Heart right ventricle (tissue), 16 donors: ENCODE results near the gene MEG3. TPM values are rescaled to one million over a fixed set of nuclear protein-coding genes. Genes with fewer than 3 reads are reported as not detected.

ENCODE experiments used
- ATAC-seq, 8 donors: fragments of 200-7000 bp; cut with Tn5 transposase; one replicate each; pipeline ENCODE4 v1.9.1; 2020; ENCODE audit warnings: mild to moderate bottlenecking in 8 of 8, moderate library complexity in 8 of 8, moderate number of reproducible peaks in 1 of 8
- DNase-seq, 2 donors: peaks; one replicate each; pipeline ENCODE4 v3.0.0-alpha.2; 2020
- H3K27ac ChIP-seq, 10 donors: fragments of 200-600 bp; sonication (generic) in 2 of 10; one replicate each; pipeline versions ENCODE4 v1.5.0 to v1.8.0; 2020 to 2022; ENCODE audit warnings: mild to moderate bottlenecking in 3 of 10
- H3K27me3 ChIP-seq, 7 donors: fragments of 200-600 bp; one replicate each; pipeline ENCODE4 v1.8.0; 2021 to 2022; ENCODE audit warnings: mild to moderate bottlenecking in 2 of 7
- H3K36me3 ChIP-seq, 9 donors: fragments of 200-600 bp; sonication (generic) in 1 of 9; one replicate each; pipeline versions ENCODE4 v1.5.0 to v1.8.0; 2020 to 2022; ENCODE audit warnings: mild to moderate bottlenecking in 2 of 9
- H3K4me1 ChIP-seq, 9 donors: fragments of 200-600 bp; sonication (generic) in 1 of 9; one replicate each; pipeline versions ENCODE4 v1.5.0 to v1.8.0; 2020 to 2022; ENCODE audit warnings: mild to moderate bottlenecking in 4 of 9
- H3K4me3 ChIP-seq, 10 donors: fragments of 200-600 bp; sonication (generic) in 2 of 10; one replicate each; pipeline versions ENCODE4 v1.5.0 to v1.8.0; 2020 to 2022; ENCODE audit warnings: mild to moderate bottlenecking in 7 of 10, moderate library complexity in 2 of 10
- H3K9me3 ChIP-seq, 11 donors: fragments of 200-600 bp in 10 of 11; sonication (generic) in 2 of 11; one replicate each; pipeline versions ENCODE4 v1.5.0 to v1.8.0; 2013 to 2022; ENCODE audit warnings: mild to moderate bottlenecking in 2 of 11, control low read depth in 1 of 11, moderate library complexity in 1 of 11
- CTCF ChIP-seq, 9 donors: fragments of 200-600 bp; sonication (generic) in 2 of 9; IDR thresholded peaks; one replicate each; pipeline versions ENCODE4 v1.5.0 to v1.8.0; 2021 to 2022; ENCODE audit warnings: antibody characterized with exemption in 9 of 9, mild to moderate bottlenecking in 5 of 9, moderate library complexity in 1 of 9
- WGBS, 2 donors: extraction: QIAGEN DNeasy Blood & Tissue Kit; methylation state at CpG; one replicate each; pipeline ENCODE4 v1.1.7; 2013; ENCODE audit warnings: inconsistent platforms in 1 of 2; 5-methylcytosine and 5-hydroxymethylcytosine counted together
- intact Hi-C, 10 donors: fragments of 100-400 bp; cut with DNase I; formaldehyde crosslinking; loops; one replicate each; pipeline versions ENCODE4 v1.11.1 to v1.14.2; 2022
- microRNA-seq, 2 donors: library from miRNA; unstranded; fragments of <30 nt; microRNA quantifications; one replicate each; pipeline ENCODE4 v1.2.0, GENCODE V29; 2021
- polyA plus RNA-seq, 2 donors: library from polyadenylated mRNA; stranded (reverse); fragments of 200-250 nt; gene quantifications; one replicate each; pipeline ENCODE4 v1.2.3, GENCODE V29; 2013
- total RNA-seq, 10 donors: library from RNA; stranded (reverse); fragmentation: NEBNext Ultra II Directional in 3 of 10; extraction: Animal tissue kit (Norgen Biotek cat#: 25700) in 3 of 10; gene quantifications; one replicate each; pipeline versions ENCODE4 v1.2.1 to v1.2.4, GENCODE V29; 2021 to 2023
- donor health status: Arrhythmogenic right ventricular cardiomyopathy.
- donor health status: ischemic (EF 13 %, LVEDD 7.1; RV severe dilation, severe dysfunction).
- donor health status: healthy with polysubstance abuse.
- donor health status: DM: no; HTN: yes; CAD: no.
- donor health status: DM: no; HTN: no; CAD: no.
- donor health status: ischemic (EF 25% LVEDD 6.9; RV normal size, moderate dysfunction).
- donor health status: ischemic (EF 25% LVEDD 5.7; RV mildly dilated, moderate dysfunction).
- donor health status: healthy.
- donor health status: DM: yes; HTN: yes; CAD: no.
- donor health status: Ischemic cardiomyopathy.
- donor health status: ischemic (EF 35%, LVEDD 5.7; RV mildly dilated, moderate dysfunction).
- donor health status: nonischemic (EF 11% LVEDD 7.7; RV severe dilation, severe dysfunction).
- donor health status: DM: yes; HTN: yes; CAD: no.
- donor health status: PGD.
- donor health status: ischemic (EF 29% LVEDD 5.4; RV normal size, mild dysfunction).
- donor health status: nonischemic (EF 23%, LVEDD 6.1; RV moderate dilation, normal function).

Gene MEG3
- total and polyA plus RNA-seq, 12 donors, result 7.7 to 122 (median 12.4) TPM

DNA sequence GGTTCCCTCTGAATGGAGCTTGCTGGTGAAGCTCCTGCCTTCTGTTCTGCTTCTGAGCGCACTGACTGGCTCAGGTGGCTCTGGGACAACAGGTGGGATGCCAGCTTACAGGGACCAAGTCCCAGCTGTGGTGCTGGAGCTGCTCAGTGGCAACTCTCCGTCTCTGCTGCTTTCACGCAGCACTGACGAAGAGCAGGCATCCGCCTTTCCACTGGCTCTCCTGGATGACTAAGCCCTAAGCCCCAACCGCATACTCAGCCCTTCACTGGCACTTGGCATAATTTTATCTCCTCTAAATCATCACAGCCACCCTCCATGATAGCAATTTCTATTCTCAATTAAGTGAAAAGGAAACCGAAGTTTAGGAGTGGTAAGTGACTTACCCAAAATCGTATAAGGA is 81.3 kb downstream of the MEG3 start:
- H3K36me3 ChIP-seq, result no peaks in the 10 kb centered on the region
- H3K27me3 ChIP-seq, result peaks cover 6 to 62% (median 47%) of the 10 kb centered on the region in 7 donors
- H3K4me3 ChIP-seq, result no peak overlapping the region
- peaks cover 0 to 5% (median 0%) of the 10 kb centered on the region in 9 donors for H3K4me1 ChIP-seq
- H3K9me3 ChIP-seq, result no peaks in the 10 kb centered on the region
- H3K27ac ChIP-seq, result no peak overlapping the region
- no peak for ATAC-seq
- intact Hi-C loops, result loop anchor here in 1 of 10 donors (10.0 kb wide), 1 partner anchor 242 kb away; no protein-coding TSS in a partner anchor
- TF ChIP-seq CTCF (IDR thresholded peaks at IDR 0.05), result no peak
- WGBS, 2 donors, result 76 to 81% methylated on average over 8 of the region's 8 CpGs
- no peak for DNase-seq

DNA sequence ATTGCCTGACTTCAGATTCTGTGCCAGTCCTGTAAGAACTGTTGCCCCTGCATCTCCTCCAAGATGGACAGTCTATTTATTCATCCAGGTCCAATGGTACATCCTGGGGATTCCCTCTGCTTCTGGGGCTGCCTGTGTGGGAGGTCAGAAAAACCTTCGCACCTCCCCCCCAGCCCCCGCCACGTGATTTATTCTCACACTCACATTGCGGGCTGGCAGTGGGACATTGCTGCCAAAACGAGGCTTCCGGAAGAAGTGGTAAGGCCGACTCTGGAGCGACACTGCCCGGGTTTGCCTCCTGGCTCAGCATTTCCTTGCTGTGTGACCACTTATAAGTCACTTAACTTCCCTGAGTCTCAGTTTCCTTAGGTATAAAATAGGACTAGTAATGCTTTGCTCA is 83.5 kb downstream of the MEG3 start:
- Histone ChIP-seq H3K4me1 (peaks cover 0 to 2% (median 0%) of the 10 kb centered on the region in 9 donors), H3K9me3 (no peaks in the 10 kb centered on the region), H3K36me3 (no peaks in the 10 kb centered on the region), H3K4me3 (no peak overlapping the region), H3K27me3 (peaks cover 0 to 46% (median 28%) of the 10 kb centered on the region in 7 donors), H3K27ac (no peak overlapping the region)
- no peak for TF ChIP-seq CTCF (IDR thresholded peaks at IDR 0.05)
- ATAC-seq (no peak), DNase-seq (no peak)
- 88 to 92% methylated on average over 9 of the region's 9 CpGs for WGBS, 2 donors
- intact Hi-C loops, result loop anchor here in 1 of 10 donors (10.0 kb wide), 1 partner anchor 245 kb away; no protein-coding TSS in a partner anchor

Small RNA genes lying within 50 kb of the gene (microRNA-seq; reads per million reads assigned to microRNA genes)
- 436 to 441 reads per million in 2 donors for gene MIR127
- 24.0 to 25.1 reads per million in 2 donors for gene MIR136
- 0 reads per million in 2 donors for gene MIR2392
- gene MIR337, result 197 to 232 reads per million in 2 donors
- 13.2 to 46.0 reads per million in 2 donors for gene MIR431
- 13.8 to 21.0 reads per million in 2 donors for gene MIR432
- gene MIR433, result 25.1 to 42.4 reads per million in 2 donors
- 138 to 158 reads per million in 2 donors for gene MIR493
- gene MIR665, result 0 reads per million in 2 donors

Other genes starting within 250 kb of the MEG3 start
- gene BEGAIN, start 238.7 kb upstream of the MEG3 start, total RNA-seq, result 1 to 10 TPM in 5 of 10 donors, under 1 TPM in 5; 0.30 to 4.3 (median 1.1) TPM
- under 1 TPM; 0.20 to 0.51 TPM for gene BEGAIN, start 238.7 kb upstream of the MEG3 start, polyA plus RNA-seq
- gene DLK1, start 99.2 kb upstream of the MEG3 start, total RNA-seq, result 10 to 100 TPM in 3 of 10 donors, 1 to 10 TPM in 7; 1.3 to 35.0 (median 7.4) TPM
- 1 to 10 TPM; 3.2 to 7.8 TPM for gene DLK1, start 99.2 kb upstream of the MEG3 start, polyA plus RNA-seq
- not detected for gene RTL1, start 77.6 kb downstream of the MEG3 start, total RNA-seq
- gene RTL1, start 77.6 kb downstream of the MEG3 start, polyA plus RNA-seq, result not detected